ENCODE results near the gene PARK7.

DNA sequence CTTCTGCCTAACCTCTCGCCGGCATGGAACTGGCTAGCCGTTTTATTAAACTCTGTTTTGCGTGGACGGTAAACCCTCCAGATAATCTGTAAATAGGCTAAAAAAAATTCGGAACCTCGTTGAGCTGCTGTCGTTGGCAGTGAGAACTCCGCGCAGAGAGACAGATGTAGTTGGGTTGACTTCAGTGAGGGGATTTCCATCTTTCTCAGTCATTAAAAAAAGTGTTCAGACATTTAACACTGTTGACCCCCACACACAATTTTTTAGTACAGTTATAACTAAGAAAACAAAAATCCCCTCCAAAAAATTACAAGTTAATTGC is 464 bp downstream of the PARK7 start:
- TF ChIP-seq, protein P1, sequence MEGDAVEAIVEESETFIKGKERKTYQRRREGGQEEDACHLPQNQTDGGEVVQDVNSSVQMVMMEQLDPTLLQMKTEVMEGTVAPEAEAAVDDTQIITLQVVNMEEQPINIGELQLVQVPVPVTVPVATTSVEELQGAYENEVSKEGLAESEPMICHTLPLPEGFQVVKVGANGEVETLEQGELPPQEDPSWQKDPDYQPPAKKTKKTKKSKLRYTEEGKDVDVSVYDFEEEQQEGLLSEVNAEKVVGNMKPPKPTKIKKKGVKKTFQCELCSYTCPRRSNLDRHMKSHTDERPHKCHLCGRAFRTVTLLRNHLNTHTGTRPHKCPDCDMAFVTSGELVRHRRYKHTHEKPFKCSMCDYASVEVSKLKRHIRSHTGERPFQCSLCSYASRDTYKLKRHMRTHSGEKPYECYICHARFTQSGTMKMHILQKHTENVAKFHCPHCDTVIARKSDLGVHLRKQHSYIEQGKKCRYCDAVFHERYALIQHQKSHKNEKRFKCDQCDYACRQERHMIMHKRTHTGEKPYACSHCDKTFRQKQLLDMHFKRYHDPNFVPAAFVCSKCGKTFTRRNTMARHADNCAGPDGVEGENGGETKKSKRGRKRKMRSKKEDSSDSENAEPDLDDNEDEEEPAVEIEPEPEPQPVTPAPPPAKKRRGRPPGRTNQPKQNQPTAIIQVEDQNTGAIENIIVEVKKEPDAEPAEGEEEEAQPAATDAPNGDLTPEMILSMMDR (IDR thresholded peaks at IDR 0.05; ENCODE audit: low read depth, low read length, poor library complexity, severe bottlenecking), result no peak
- no peak for TF ChIP-seq EZH2phosphoT487 (IDR thresholded peaks at IDR 0.05; ENCODE audit: borderline replicate concordance, low read length)

Data from DOHH2 (cell line).